Measurements from ENCODE around the gene KRTAP5-6. TPM values are rescaled to one million over a fixed set of nuclear protein-coding genes. Genes with fewer than 3 reads are reported as not detected.

The KRTAP5-6 gene, protein sequence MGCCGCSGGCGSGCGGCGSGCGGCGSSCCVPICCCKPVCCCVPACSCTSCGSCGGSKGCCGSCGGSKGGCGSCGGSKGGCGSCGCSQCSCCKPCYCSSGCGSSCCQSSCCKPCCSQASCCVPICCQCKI
- total RNA-seq (2022; extraction: Qiagen RNA extraction; ENCODE audit: low read depth) = not detected in 5 replicates

DNA sequence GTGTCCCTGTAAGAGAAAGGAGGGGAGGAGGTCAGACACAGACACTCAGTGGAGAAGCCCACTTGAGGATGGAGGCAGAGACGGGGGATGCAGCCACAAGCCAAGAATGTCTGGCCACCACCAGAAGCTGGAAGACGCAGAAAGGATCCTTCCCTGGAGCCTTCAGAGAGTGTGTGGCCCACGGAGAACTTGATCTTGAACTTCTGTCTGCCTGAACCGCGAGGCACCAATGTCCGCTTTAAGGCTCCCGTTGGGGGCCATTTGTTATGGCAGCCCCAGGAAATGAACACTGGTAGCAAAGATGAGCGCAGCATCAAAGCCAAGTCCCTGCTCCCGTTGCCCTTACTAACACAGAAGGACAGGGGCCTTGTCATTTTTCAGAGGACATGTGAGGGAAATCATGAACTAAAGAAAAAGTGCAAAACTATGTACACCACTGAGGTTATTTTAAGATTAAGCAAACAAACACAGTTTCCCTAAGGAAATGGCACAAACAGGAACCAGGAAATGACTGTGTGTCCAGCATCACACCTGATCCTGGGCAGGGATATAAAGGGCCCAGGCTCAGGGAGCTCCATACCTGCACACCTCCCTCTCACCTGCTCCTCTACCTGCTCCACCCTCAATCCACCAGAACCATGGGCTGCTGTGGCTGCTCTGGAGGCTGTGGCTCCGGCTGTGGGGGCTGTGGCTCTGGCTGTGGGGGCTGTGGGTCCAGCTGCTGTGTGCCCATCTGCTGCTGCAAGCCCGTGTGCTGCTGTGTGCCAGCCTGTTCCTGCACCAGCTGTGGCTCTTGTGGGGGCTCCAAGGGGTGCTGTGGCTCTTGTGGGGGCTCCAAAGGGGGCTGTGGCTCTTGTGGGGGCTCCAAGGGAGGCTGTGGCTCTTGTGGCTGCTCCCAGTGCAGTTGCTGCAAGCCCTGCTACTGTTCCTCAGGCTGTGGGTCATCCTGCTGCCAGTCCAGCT lies at the start of gene KRTAP5-6:
KRTAP5-6 (plus strand) TSS at position 588 of the 963 bp plus-strand sequence; CDS start at position 639, 51 bp downstream.

Other genes starting within 250 kb of the KRTAP5-6 start
- gene MOB2, start 210.4 kb upstream of the KRTAP5-6 start, total RNA-seq (2022; extraction: Qiagen RNA extraction; ENCODE audit: low read depth) = 37.2 to 43.6 TPM (median 41.6 TPM) in 5 replicates
- 0.34 to 1.6 TPM (median 0.83 TPM) in 5 replicates for gene DUSP8, start 124.9 kb upstream of the KRTAP5-6 start, total RNA-seq (2022; extraction: Qiagen RNA extraction; ENCODE audit: low read depth)
- gene KRTAP5-1, start 111.9 kb upstream of the KRTAP5-6 start, total RNA-seq (2022; extraction: Qiagen RNA extraction; ENCODE audit: low read depth) = not detected in 5 replicates
- gene KRTAP5-2, start 98.9 kb upstream of the KRTAP5-6 start, total RNA-seq (2022; extraction: Qiagen RNA extraction; ENCODE audit: low read depth) = not detected in 5 replicates
- gene KRTAP5-3, start 88.7 kb upstream of the KRTAP5-6 start, total RNA-seq (2022; extraction: Qiagen RNA extraction; ENCODE audit: low read depth) = not detected in 5 replicates
- gene KRTAP5-4, start 75.1 kb upstream of the KRTAP5-6 start, total RNA-seq (2022; extraction: Qiagen RNA extraction; ENCODE audit: low read depth) = not detected in 5 replicates
- not detected in 5 replicates for gene KRTAP5-5, start 67.4 kb upstream of the KRTAP5-6 start, total RNA-seq (2022; extraction: Qiagen RNA extraction; ENCODE audit: low read depth)
- 0.96 to 2.1 TPM (median 1.2 TPM) in 5 replicates for gene IFITM10, start 53.4 kb downstream of the KRTAP5-6 start, total RNA-seq (2022; extraction: Qiagen RNA extraction; ENCODE audit: low read depth)
- 357 to 564 TPM (median 482 TPM) in 5 replicates for gene CTSD, start 66.7 kb downstream of the KRTAP5-6 start, total RNA-seq (2022; extraction: Qiagen RNA extraction; ENCODE audit: low read depth)
- 0.21 to 1.00 TPM (median 0.36 TPM) in 5 replicates for gene SYT8, start 137.8 kb downstream of the KRTAP5-6 start, total RNA-seq (2022; extraction: Qiagen RNA extraction; ENCODE audit: low read depth)
- 0.39 TPM in 1 of 5 replicates, not detected in the others for gene TNNI2, start 141.8 kb downstream of the KRTAP5-6 start, total RNA-seq (2022; extraction: Qiagen RNA extraction; ENCODE audit: low read depth)
- 1.2 to 3.2 TPM (median 2.2 TPM) in 5 replicates for gene LSP1, start 155.9 kb downstream of the KRTAP5-6 start, total RNA-seq (2022; extraction: Qiagen RNA extraction; ENCODE audit: low read depth)
- gene PRR33, start 194.7 kb downstream of the KRTAP5-6 start, total RNA-seq (2022; extraction: Qiagen RNA extraction; ENCODE audit: low read depth) = not detected in 5 replicates
- gene TNNT3, start 222.5 kb downstream of the KRTAP5-6 start, total RNA-seq (2022; extraction: Qiagen RNA extraction; ENCODE audit: low read depth) = 0.13 to 0.16 TPM (median 0.14 TPM) in 3 of 5 replicates, not detected in the others

Data from A549 treated with GW870086 at 1 μM for 4 hours (cell line).